Astrocyte (in vitro differentiated cells and primary cell): ENCODE data around the gene TBX2. TPM values are rescaled to one million over a fixed set of nuclear protein-coding genes. Genes with fewer than 3 reads are reported as not detected.

ENCODE experiments used
- DNase-seq: peaks from one replicate; pipeline ENCODE4 v3.0.0-alpha.2; 2010; ENCODE audit warnings: low read depth
- FAIRE-seq: peaks from 2 replicates; lab custom pipeline; 2011; peaks lifted over from hg19 to GRCh38; lab: Jason Lieb, UNC
- H2AFZ ChIP-seq: 2 replicates; pipeline ENCODE4 v1.6.0; 2012; ENCODE audit warnings: low read depth, low read length, inconsistent platforms
- H3K27ac ChIP-seq: 2 replicates; pipeline ENCODE4 v1.5.1; 2011; ENCODE audit warnings: low read depth, low read length, inconsistent platforms
- H3K27me3 ChIP-seq: 2 replicates; pipeline ENCODE4 v1.6.0; 2011; ENCODE audit warnings: low read length, inconsistent platforms; ENCODE audit not compliant: insufficient read depth
- H3K36me3 ChIP-seq: 2 replicates; pipeline ENCODE4 v1.5.1; 2011; ENCODE audit warnings: low read length, inconsistent platforms; ENCODE audit not compliant: insufficient read depth
- H3K4me1 ChIP-seq: 2 replicates; pipeline ENCODE4 v1.5.1; 2011; ENCODE audit warnings: low read length, inconsistent platforms; ENCODE audit not compliant: insufficient read depth
- H3K4me2 ChIP-seq: 2 replicates; pipeline ENCODE4 v1.6.0; 2012; ENCODE audit warnings: low read length, inconsistent platforms
- H3K4me3 ChIP-seq: 2 replicates; pipeline ENCODE4 v1.5.1; 2011; ENCODE audit warnings: low read depth, mild to moderate bottlenecking, low read length, inconsistent platforms; ENCODE audit not compliant: insufficient read depth
- H3K79me2 ChIP-seq: 2 replicates; pipeline ENCODE4 v1.6.0; 2012; ENCODE audit warnings: mild to moderate bottlenecking, low read length, inconsistent platforms; ENCODE audit not compliant: insufficient read depth
- H3K9ac ChIP-seq: 2 replicates; pipeline ENCODE4 v1.6.0; 2012; ENCODE audit warnings: mild to moderate bottlenecking, low read length, inconsistent platforms
- H3K9me3 ChIP-seq: 2 replicates; pipeline ENCODE4 v1.5.1; 2012; ENCODE audit warnings: low read depth, mild to moderate bottlenecking, low read length, inconsistent platforms; ENCODE audit not compliant: insufficient read depth
- H4K20me1 ChIP-seq: 2 replicates; pipeline ENCODE4 v1.6.0; 2012; ENCODE audit warnings: low read length, inconsistent platforms; ENCODE audit not compliant: insufficient read depth
- H3K27ac Mint-ChIP-seq: one replicate; pipeline ENCODE4 v1.8.0; 2021; ENCODE audit warnings: mild to moderate bottlenecking, mixed read lengths; ENCODE audit not compliant: unreplicated experiment
- H3K27me3 Mint-ChIP-seq: one replicate; pipeline ENCODE4 v1.8.0; 2021; ENCODE audit warnings: low read depth, mixed read lengths; ENCODE audit not compliant: unreplicated experiment
- H3K36me3 Mint-ChIP-seq: one replicate; pipeline ENCODE4 v1.8.0; 2021; ENCODE audit warnings: low read depth, mixed read lengths; ENCODE audit not compliant: unreplicated experiment
- H3K4me1 Mint-ChIP-seq: one replicate; pipeline ENCODE4 v1.8.0; 2021; ENCODE audit warnings: low read depth, mixed read lengths; ENCODE audit not compliant: unreplicated experiment
- H3K4me3 Mint-ChIP-seq: one replicate; pipeline ENCODE4 v1.8.0; 2021; ENCODE audit warnings: mild to moderate bottlenecking, moderate library complexity, mixed read lengths; ENCODE audit not compliant: unreplicated experiment
- H3K9me3 Mint-ChIP-seq: one replicate; pipeline ENCODE4 v1.8.0; 2021; ENCODE audit warnings: mild to moderate bottlenecking, mixed read lengths; ENCODE audit not compliant: unreplicated experiment
- CTCF ChIP-seq: IDR thresholded peaks from 2 replicates; pipeline ENCODE4 v1.5.1; 2011; ENCODE audit warnings: low read depth, mild to moderate bottlenecking, inconsistent platforms, low read length, moderate library complexity; ENCODE audit not compliant: insufficient read depth
- EZH2 ChIP-seq: IDR thresholded peaks from 2 replicates; pipeline ENCODE4 v1.6.1; 2012; ENCODE audit warnings: mild to moderate bottlenecking, low read length, inconsistent platforms; ENCODE audit not compliant: insufficient read depth
- total RNA-seq: library from RNA; stranded (reverse); gene quantifications from 2 replicates; pipeline ENCODE4 v1.2.1, GENCODE V29; 2021

TBX2 gene
- total RNA-seq, 1 donor from 2014 or later, result 0.50 TPM

GRCh38 chr17:61387511-61388305, 11.9 kb upstream of the TBX2 start:
- DNase-seq, result no peak
- no peak overlapping the region for H3K27ac Mint-ChIP-seq
- H4K20me1 ChIP-seq, result no peaks in the 10 kb centered on the region
- H3K4me3 ChIP-seq, result no peak overlapping the region
- H2AFZ ChIP-seq, result no peak overlapping the region
- H3K4me1 ChIP-seq, result no peaks in the 10 kb centered on the region
- no peak for FAIRE-seq
- H3K4me2 ChIP-seq, result no peak overlapping the region
- TF ChIP-seq EZH2, result no peak
- no peak for TF ChIP-seq CTCF
- no peaks in the 10 kb centered on the region for H3K27me3 ChIP-seq
- peaks cover 4% of the 10 kb centered on the region for H3K9me3 Mint-ChIP-seq
- H3K27me3 Mint-ChIP-seq, result peaks cover 51% of the 10 kb centered on the region
- H3K36me3 Mint-ChIP-seq, result peaks cover 4% of the 10 kb centered on the region
- no peaks in the 10 kb centered on the region for H3K36me3 ChIP-seq
- no peak overlapping the region for H3K27ac ChIP-seq
- no peaks in the 10 kb centered on the region for H3K79me2 ChIP-seq
- no peak overlapping the region for H3K4me3 Mint-ChIP-seq
- H3K9me3 ChIP-seq, result no peaks in the 10 kb centered on the region
- no peaks in the 10 kb centered on the region for H3K4me1 Mint-ChIP-seq
- H3K9ac ChIP-seq, result no peak overlapping the region

GRCh38 chr17:61388561-61389356, 10.9 kb upstream of the TBX2 start:
- H3K4me2 ChIP-seq, result no peak overlapping the region
- no peaks in the 10 kb centered on the region for H3K36me3 ChIP-seq
- no peak overlapping the region for H3K9ac ChIP-seq
- no peaks in the 10 kb centered on the region for H3K4me1 ChIP-seq
- no peaks in the 10 kb centered on the region for H4K20me1 ChIP-seq
- Mint-ChIP-seq H3K27ac (peak overlapping the region; percentile 20), H3K36me3 (peaks cover 3% of the 10 kb centered on the region), H3K9me3 (peaks cover 7% of the 10 kb centered on the region), H3K4me3 (no peak overlapping the region), H3K27me3 (peaks cover 54% of the 10 kb centered on the region), H3K4me1 (no peaks in the 10 kb centered on the region)
- no peak overlapping the region for H3K27ac ChIP-seq
- DNase-seq, result no peak
- no peaks in the 10 kb centered on the region for H3K9me3 ChIP-seq
- H2AFZ ChIP-seq, result no peak overlapping the region
- H3K4me3 ChIP-seq, result no peak overlapping the region
- H3K79me2 ChIP-seq, result no peaks in the 10 kb centered on the region
- H3K27me3 ChIP-seq, result no peaks in the 10 kb centered on the region
- TF ChIP-seq EZH2, result no peak
- no peak for TF ChIP-seq CTCF
- no peak for FAIRE-seq
